GM18526 (cell line): ENCODE measurements around the gene KLC1.

Experiments
- POLR2A ChIP-seq: IDR thresholded peaks from 3 replicates; pipeline ENCODE4 v1.6.1; 2011; ENCODE audit not compliant: insufficient read length; ENCODE audit errors: extremely low read depth

Gene KLC1

DNA sequence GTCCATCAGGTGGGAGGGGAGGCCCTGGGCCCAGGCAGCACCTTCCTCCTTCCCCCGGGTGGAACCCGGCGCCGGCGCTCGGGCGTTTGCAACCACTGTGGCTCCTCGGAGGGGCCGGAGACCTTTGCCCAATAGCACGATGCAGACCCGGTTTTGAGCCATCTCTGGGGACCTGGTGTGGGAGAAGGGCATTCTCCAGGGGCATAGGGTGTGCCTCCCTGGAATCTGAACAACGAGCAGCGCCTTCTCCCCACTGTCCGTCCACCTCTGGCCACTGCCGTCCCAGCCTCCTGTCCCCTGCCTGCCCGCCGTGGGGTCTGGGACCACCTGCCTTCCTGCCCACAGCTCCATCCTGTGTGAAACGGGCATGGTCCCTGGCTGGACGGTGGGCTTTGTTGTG is 99.1 kb downstream of the KLC1 start:
- no peak for TF ChIP-seq POLR2A

DNA sequence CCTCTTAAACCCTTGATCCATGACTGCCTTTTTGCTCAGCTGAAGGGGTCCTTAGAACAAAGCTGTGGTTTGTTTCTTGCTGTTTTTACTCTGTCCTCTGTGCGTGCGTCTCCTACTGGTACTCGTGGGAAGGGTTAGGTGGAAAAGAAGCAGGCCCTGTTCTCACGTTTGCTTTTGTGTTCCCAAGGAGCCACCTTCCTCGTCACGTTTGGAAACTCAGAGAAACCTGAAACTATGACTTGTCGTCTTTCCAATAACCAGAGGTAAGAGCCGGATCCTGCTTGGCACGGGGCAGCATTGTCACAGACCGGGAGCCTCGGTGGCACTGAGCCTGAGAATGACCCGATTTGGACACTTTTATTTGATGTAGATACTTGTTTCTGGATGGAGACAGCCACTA is 99.7 kb downstream of the KLC1 start:
- no peak for TF ChIP-seq POLR2A

DNA sequence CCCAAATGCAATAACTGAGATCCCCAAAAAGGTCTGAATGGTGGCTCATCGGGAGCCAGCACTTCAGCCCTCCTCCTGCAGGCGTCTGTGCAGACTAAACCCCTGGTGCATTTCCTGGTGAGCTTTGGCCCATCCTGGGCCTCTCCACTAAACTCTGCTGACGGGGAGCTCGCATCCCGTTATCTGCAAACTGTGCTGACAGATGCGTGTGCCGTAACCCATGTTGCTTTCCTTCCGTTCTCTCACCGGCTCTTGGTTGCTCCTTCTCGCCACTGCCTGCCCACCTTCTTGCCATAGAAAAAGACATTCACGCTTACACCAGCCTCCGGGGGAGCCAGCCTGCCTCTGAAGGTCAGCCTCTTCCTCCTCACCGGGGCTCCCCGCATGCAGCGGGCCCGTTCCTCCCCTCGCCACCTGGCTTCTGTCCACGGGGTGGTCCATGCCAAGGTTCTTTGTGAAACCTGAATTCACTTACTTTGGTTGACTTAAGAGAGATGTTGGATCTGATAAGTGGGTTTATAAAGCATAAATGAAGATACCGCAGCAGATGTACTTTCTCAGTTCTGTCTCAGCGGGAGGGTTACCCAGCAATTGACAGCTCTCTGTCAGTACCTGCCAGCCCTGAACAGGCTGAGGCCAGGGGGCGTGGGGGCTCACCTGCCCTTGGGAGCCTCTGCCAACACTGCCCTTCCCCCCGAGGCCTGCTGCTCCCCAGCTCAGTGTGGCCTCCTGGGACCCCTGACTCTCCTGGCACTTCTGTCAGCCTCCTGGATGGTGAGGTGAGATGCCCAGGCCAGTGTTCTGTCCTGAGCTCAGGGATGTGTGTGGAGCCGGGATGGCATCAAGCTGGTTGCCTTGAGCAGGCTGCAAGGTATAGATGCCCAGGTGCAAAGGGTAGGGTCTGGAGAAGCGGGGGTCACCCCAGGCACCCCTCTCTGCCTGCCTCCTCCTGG is 100.8 kb downstream of the KLC1 start:
- no peak for TF ChIP-seq POLR2A

DNA sequence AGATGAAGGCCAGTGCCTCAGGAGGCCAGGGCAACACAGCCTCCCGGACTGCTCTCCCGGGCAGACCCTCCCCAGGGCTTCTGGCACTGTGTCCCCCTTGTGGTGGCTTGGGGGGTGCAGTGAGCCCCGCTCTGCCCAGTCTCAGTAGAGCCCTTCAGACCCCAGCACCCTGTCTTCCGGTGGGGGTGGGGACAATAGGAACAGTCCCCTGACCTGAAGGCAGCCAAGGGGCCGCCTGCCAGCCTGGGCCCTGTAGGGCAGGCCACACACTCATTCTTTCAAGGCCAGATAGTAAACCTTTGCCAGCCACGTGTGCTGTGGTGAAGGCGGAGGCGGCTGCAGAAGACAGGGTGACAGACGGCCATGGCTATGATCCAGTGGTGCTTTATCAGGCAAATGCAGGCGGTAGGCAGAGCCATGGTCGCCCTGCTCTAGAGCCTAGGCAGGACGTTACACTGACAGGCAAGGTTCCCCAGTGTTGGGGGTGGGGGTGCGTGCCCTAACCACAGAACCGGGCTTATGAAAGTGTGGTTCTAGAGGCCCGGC is 101.6 kb downstream of the KLC1 start:
- no peak for TF ChIP-seq POLR2A

DNA sequence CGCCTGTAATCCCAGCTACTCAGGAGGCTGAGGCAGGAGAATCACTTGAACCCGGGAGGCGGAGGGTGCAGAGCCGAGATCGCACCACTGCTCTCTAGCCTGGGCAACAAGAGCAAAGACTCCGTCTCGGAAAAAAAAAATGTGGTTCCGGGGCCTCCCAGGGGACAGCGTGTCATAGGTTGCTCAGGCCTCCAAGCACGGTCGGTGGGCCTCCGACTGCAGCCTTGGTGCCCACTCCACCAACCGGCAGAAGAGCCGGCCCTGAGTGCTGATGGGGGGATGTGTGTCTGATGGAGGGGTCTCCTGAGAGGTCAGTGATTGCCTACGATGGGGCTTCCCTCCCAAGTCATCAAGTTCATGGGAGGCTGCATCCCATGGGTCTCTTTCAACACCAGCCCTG is 102.5 kb downstream of the KLC1 start:
- no peak for TF ChIP-seq POLR2A

DNA sequence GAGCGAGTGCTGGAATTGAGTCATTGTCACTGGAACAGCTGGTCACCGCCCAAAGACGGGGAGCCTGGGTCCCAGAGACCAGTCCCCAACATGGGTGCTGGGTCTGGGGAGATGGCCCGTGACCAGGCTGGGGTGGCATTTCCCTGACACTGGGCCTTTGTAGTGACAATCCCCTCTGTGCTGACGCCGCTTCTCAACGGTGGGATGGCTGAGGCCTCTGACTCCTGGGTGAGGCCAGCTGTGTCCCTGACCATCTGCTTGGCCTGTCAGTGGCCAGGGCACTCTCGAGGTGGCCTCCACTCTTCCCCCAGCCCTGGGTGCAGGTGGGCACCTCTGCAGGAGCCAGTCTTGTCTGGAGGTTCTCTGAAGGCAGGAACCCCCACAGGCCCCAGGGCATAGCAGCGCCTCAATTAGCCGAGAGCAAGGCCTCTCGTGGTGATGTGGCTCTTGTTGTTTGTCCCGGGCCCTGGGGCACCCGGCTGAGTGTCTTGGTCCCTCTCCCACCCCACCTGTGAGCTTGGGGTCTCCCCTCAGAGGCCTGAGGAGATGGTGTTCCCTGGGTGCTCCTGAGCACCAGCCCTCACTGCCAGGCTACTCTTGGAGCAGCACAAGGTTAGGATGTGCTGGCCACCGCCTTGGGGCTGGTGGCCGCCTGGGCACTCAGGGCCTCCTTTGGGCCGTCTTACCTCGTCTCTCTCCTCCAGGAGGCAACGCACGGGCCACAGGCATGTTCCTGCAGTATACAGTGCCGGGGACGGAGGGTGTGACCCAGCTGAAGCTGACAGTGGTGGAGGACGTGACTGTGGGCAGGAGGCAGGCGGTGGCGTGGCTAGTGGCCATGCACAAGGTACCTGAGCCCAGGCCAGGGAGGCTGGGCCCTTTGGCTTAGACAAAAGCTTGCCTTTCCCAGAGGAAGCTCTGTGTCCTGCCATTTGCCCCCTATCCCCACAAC is 103.2 kb downstream of the KLC1 start:
- no peak for TF ChIP-seq POLR2A

DNA sequence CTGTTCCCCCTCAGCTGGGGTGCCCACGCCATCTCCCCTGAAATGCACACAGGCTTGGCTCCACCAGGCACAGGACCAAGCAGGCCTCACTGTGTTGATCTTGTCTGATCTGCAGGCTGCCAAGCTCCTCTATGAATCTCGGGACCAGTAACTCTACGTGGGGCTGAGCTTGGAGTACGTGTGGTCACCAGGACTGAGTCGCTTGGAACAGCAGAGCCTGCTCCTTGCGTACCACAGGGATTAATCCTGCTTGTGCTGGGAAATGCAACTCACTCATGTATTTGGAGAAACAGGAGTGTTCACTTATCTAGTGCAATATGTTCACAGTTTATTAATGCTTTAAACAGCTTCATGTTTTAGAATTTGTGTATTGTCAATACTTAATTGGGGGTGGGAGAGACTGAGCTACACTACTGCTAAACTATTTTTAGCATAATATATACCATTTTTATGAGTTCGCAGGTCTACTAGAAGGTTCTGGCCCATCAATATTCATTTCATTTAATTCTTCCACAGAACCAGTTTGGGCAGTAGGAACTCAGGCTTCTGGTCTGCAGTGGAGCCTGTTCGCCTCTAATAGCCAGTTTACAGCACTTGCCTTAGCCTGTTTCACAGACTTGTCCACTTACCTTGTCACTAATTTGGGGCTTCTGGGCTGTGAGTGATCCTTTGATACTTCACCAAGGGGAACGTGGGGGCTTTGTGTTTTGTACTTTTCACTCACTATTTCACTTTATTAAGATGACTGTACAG is 104.0 kb downstream of the KLC1 start:
- TF ChIP-seq POLR2A = no peak

DNA sequence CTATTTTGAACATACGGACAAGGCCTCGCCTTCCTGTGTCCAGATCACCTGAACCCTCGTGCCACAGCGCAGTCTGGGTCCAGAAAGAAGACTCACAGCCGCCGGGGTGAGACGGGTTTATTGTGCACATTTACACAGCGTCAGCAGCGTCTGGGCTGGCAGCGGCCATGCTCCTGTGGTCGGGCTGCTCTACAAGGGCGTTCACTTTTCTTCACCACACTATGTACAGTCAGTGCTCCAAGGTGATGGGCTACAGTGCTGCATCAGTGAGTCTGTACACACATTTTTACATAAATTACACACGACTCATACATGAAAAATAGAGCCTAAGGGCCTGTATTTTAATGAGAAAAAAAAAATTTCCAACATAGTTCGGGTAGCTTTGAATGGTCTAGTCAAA is 104.6 kb downstream of the KLC1 start:
- TF ChIP-seq POLR2A = no peak

DNA sequence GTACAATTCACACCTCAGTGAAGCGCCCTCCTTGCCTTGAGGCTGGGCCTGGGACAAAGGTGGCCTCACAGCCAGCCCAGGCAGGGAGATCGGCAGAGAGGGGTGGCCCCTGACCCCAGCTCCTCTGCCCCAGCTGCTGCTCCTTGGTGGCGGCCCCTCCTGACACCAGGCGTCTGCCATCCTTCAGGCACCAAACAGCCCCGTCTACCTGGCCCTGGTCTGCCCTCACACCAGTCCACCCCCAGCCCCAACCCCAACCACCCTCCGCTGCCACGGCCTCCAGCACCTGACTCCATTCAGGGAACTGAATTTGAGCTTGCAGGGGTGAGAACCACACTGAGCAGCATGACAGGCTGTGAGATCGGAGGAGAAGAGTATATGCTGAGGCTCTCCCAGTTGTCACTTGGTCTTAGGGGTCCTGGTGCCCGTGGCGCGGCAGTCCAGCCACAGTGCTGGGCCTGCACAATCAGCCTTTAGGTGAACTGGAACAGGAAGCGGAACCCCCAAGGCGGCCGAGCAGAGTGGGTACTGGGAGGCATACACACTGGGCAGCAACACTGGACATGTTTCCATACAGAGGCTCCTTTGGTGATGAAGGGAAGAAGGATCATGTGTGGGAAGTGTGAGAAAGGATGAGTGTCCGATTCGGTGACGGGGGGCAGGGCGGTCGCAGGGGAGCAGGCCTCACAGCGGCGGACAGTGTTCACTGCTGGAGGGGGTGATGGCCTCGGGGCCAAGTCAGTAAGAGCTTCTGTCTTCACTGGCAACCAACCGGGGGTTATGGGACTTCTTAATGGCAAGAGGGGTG is 105.3 kb downstream of the KLC1 start:
- TF ChIP-seq POLR2A = no peak

DNA sequence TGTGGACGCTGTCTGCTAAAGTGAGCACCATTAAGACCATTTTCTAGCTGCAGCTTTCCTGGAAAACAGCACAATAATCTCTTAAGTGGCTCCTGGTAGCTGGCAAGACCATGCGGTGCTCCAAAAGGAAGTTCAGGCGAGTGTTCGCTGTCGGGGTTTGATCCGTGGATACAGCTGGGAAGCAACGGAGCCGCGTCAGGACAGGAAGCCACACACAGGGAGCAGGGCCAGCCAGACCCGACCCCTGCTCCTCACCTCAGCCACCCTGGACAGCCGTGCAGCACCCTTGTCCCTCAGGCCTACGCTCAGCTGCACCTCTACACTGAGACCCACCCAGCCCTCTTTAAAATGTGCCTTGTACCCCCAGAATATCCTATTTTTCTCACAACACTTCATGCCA is 106.0 kb downstream of the KLC1 start:
- no peak for TF ChIP-seq POLR2A

DNA sequence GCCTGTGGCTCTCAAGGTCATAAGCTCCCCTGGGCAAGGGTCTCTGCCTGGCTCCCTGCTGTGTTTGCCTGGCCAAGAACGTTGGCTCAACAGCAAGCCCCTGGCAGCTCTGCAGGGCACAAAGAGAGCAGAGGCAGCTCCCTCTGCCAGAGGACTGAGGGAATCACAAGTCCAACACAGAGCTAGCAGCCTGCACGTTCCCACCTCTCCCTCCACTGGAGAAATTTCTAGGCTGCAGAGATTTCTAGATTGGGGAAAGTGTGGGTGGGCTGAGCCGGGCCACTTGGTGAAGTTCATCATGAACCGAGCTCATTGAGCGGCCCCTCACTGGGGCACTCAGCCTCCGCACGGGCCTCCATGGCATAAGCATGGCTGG is 106.4 kb downstream of the KLC1 start:
- TF ChIP-seq POLR2A = no peak

DNA sequence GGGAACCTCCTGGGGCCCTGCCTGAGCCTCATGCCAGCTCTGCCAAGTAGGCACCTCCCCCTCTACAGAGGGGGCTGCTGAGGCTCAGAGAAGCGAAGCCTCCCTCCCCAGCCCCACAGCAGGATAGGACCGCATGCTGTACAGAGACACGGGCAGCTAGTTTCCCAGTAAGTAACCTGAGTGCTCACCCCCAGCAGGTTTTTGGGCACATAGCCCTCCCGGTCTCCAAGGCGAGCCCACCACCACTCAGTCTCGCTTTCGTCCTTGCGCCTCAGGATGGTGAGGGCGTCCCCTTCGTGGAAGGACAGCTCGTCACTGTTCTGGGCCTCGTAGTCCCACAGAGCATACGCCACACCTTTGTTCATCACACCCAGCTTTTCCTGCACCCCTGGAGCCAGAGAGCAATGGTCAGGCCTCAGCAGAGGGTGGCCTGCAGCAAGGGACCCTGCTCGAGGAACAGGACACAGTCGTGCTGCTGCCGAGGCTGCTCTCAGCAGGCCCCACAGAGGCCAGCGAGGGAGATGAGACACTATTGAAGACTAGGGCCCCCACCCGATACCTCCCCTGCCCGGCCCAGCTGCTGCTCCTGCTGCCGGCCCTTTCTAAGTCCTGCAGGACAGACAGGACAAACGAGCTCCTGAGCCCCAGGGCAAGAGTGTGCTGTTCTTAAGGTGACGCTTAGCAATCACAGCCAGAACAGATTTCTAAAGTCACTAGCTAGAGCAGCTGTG is 107.0 kb downstream of the KLC1 start:
- no peak for TF ChIP-seq POLR2A
